Dermis blood vessel endothelial cell (primary cell): ENCODE data around the gene TXNRD2. TPM values are rescaled to one million over a fixed set of nuclear protein-coding genes. Genes with fewer than 3 reads are reported as not detected.
A peak's percentile ranks its signal among the peaks of the same experiment; 100 is the strongest.

Experiments
- DNase-seq: peaks from one replicate; pipeline ENCODE4 v3.0.0; 2010
- total RNA-seq: library from RNA; depleted of rRNA; stranded (reverse); fragments of >200 nt; gene quantifications from 2 replicates; pipeline ENCODE4 v1.2.3, GENCODE V29; 2014

Gene TXNRD2
- total RNA-seq, 1 donor from 2014 or later, result 81.9 TPM

- DNase-seq, result peak; percentile 80
These were observed 85.9 kb downstream of the TXNRD2 start for GRCh38 chr22:19855504-19856409.

GRCh38 chr22:19854778-19855503 is 86.7 kb downstream of the TXNRD2 start, which contains the start of the genes GNB1L and RTL10:
Gene GNB1L (minus strand): TSS chr22:19854874. CDS start chr22:19821355, 33,519 bp downstream.
Gene RTL10 (minus strand): TSS chr22:19854874. CDS start chr22:19852261, 2,613 bp downstream.
- peak; percentile 98 for DNase-seq

DNA sequence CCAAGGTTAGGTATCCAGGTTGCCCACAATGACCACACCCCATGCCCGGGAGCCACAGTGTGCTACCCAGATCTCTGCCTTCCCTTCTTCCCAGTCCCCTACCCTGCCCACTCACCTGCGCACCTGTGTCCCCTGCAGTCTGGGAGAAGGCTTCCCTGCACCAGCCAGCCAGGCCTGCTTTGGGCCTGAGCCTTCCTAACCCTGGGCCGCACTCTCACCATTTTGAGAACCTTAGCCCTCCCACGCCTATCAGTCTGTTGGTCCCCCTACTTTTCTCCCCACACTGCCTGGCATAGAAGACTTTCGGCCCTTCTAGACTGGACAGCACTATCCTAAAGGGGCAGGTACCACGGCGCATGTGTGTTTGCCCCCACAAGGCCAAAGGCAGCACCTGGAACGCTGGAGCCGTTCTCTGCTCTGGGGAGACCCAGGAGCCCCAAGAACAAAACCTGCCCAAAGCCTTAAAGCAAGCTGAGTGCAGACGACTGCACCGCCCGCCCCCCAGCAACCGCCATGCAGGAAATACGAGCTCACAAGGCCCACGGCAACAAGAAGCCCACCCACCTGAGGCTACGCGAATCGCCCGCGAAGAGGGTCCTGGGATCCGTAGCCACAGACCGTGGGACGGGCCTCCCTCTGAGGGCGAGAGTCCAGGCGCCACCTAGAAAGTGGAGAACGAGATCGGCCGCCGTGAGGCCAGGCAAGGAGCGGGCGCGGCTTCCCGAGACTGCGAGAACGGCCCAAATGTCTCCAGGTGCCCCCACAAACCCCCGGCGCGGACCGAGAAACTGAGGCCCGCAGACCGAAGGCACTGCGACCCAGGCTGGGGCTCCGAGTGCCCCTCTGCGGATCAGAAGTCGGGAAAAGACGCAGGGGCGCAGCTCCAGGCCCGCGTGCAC is 87.5 kb downstream of the TXNRD2 start:
- no peak for DNase-seq

GRCh38 chr22:19853058-19853878 is 88.3 kb downstream of the TXNRD2 start:
- no peak for DNase-seq

- no peak for DNase-seq
These were observed 89.3 kb downstream of the TXNRD2 start for GRCh38 chr22:19852177-19852781.

DNA sequence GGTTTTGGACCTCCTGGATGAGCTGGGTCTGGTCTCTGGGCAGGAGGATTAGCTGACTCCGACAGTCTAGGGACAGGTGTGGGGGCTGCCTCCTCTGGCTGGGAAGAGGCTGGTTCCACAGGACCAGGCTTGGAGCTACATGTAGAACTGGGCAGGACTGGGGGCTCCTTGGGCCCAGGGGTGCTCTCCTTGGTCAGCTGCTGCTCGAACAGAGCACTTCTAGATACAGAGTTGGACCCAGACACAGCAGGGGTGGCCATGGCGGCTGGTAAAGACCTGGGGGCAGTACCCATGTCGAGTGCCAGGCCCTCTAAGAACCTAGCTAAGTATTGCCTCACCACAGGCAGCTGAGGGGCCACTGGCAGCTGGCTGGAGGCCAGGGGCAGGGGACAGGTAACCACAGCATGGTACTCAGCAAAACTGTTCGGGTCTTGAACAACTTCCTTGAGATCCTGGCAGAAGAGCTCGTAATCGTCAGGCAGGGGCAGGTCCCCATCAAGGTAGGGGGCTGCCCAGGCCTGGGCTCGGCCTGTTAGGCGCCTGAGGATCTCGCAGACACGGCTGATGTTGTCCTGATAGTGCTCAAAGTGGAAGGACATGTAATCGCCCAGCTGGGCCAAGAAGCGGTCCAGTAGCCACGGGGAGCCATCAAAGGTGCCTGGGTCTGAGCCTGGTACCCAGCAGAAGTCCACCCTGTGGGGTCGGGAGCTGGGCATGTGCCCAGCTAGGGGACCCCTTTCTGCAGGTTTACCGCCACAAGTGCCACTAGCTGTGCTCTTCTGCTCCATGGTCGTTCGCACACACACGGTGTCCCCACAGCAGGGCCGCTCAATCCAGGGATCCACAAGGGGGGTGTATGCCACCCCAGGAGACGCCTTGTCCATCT is 90.1 kb downstream of the TXNRD2 start:
- DNase-seq, result no peak

- DNase-seq, result no peak
These were observed 90.9 kb downstream of the TXNRD2 start for GRCh38 chr22:19850763-19851109.

DNA sequence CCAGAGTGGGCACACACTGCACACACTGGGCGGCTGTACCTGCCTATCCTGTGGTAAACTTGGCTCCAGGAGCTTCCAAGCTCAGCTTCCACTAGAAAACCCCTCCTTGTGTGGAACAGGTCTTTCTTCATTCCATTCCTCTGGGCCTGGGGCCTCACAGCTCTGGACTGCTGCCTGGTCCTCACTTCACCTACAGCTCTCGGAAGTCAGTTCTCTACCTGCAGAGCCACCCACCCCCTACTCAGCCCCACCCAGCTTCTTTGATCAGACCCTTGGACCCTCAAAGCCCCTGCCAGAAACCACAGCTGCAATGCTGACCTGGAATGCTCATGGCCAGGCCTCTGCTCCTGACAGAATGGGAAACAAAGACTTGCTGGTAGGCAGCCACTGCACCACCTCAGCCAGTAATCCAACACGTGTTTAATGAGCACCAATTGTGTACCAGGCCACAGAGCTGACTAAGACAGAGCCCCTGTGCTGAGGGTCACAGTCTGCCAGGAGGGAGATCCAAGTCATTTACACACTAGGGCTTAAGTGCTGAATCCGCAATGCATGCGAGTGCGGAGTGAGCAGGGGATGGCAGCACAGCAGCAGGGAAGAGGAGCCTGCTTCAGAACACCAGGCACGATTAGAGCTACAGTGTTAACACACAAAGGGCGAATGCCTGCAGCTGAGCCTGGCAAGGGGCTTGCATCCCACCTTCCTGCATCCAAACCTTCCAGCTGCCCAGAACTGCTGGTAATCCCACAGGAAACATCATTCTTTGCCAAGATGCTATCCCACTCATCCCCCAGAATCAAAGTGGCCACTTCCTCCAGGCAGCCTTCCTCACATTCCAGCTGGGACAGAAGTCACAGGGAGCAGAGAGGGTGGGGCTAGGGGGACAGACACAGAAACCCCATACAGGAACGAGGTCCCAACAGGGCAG is 91.5 kb downstream of the TXNRD2 start:
- no peak for DNase-seq

GRCh38 chr22:19848298-19849224 is 93.1 kb downstream of the TXNRD2 start:
- peak; percentile 47 for DNase-seq

GRCh38 chr22:19847345-19847632 is 94.3 kb downstream of the TXNRD2 start:
- no peak for DNase-seq

DNA sequence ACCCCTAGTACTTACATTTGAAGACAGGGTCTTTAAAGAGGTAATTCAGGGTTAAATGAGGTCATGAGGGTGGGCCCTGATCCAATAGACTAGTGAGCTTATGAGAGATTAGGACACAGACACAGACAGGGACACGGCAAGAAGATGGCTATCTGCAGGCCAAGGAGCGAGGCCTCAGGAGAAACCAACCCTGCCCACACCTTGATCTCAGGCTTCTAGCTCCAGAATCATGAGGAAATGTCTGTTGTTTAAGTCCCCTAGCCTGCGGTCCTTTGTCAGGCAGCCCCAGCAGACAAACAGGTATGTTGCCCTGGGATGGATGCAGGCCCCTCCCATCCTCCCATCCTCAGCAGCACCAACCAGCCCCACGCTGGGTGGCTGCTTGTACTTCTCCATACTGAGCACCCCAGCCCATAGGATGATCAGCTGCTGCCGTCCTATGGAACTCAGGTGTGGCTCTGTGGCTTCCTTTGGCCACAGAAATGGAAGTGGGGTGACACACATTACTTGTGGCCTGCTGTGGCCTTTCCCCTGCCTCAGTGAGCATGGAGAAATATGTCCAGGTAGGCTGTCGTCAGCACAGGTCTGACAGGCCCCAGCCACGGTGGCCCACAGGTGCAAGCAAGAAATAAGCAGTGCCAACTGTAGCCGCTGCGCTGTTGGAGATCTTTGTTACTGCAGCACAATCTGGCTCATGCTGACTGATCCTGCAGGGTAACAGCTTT is 94.8 kb downstream of the TXNRD2 start:
- no peak for DNase-seq

DNA sequence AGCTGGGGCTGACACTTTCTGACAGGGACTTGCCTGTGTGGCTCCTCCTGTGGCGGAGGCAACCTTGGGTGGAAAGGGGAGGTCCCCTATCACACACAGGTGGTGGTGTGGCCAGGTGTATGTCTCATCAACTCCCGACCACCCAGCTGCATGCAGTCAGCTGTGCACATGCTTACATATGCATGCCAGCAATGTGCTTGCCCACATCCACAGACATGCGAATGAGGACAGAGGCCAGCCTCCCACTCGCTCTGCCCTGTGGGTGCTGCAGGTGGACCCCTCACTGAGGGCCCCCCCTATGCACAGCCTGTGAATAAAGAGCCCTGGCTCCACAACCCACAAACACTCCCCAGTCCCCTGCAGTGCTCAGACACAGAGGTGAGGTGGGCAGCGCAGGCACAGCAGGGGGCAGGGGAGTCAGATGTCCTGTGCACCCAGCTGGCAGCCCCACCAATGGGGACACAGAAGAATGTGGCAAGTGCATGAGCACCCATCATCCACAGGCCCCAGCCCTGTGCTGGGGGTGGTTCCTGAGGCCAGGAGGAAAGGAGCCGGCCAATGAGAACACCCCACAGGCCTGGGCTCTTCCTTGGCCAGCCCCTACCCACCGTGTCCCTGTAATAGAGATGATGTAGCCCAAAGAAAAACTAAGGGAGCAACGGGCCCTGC is 96.4 kb downstream of the TXNRD2 start:
- DNase-seq, result no peak

DNA sequence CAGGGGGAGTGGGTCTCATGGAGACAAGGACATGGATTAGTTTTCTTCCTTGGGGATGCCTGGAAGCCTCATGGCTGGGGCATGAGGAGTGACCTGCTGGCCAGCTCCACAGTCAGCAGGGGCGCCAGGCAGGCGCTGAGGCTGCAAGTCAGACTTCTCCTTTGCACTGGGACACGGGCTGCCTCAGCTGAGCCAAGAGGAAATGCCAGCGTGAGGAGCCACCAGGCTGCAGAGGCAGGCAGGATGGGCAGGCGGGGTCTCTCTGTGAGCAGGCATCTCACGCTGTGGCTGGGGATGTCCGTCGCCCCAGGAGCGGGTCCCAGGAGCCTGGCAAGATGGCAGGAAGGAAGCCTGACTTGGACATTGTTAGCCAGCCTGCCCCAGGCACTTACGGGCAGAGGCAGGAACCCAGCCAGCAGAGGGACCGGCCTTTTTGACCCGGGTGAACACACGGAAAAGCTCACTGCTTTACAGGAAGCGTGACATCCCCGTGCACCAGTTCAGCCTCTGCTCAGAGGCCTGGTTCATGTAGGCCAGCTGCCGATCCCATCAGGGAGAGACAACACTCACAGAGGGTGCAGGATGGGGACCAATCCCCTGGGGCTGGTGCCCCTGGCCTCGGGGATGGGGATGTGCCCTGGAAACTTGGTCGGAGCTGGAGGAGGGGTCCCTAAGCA is 97.1 kb downstream of the TXNRD2 start:
- DNase-seq, result peak; percentile 84

DNA sequence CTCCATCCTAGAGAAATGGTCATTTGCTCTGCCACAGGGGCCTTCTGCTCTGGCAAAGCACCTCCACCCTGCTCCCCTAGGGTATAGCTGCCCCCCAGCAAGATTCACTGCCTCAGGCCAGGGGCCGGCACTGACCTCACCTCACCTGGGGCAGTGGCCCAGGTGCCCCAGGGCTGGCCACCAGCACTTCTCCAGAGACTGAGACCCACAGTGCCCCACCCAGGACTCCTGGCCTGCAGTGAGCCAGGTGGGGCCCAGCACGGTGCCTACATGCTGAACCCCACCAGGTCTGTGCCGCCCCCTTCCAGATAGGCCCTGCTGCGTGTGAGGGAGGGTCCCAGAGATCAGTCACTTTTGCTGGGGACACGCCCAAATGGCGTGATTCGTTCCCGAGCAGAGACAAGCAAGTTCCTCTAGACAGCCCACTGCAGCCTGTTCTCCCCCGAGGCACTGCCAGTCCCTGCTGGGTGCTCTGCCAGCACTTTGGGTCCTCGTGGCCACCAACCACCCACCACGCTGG is 97.7 kb downstream of the TXNRD2 start:
- no peak for DNase-seq

DNA sequence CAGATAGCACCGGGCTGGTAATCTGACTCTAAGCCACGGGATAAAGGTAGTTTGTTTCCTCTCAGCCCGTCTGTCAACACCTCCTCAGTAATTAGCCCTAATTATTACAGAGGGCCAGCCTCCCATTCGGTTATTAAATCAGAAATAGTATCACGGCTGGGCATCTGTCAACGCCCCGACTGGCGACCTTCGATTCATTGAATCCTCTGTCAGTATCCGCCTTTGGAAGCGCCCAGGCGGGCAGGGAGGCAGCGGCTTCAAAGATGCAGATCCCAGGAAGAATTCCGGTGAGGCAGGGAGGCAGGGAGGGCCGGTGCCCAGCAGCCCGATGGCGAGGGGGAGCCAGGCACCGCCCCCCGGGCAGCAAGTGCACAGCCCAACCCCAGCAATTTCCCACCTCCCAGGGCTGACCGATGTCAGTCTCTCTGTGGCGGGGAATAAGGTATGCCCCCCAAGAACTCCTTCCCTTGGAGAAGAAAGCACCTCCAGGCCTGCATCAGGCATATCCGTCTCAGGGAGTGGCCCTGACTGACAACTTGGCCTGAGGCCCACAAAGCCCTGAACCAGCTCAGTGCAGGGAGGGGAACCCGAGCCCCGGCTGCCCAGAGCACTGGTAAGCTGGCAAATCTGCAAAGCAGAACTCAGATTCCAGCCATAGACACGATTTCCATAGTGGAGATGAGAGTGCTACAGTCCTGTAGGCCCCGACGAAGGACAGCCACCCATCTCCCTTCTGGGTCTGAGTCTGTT is 98.3 kb downstream of the TXNRD2 start:
- no peak for DNase-seq
